Hepatocyte (in vitro differentiated cells): ENCODE data around the gene ARHGAP26. TPM values are rescaled to one million over a fixed set of nuclear protein-coding genes. Genes with fewer than 3 reads are reported as not detected.

Experiments used
- DNase-seq: peaks from one replicate; pipeline ENCODE4 v3.0.0-alpha.2; 2016; ENCODE audit warnings: low spot score
- H2AFZ ChIP-seq: fragments of 200-600 bp; sonication (generic); 2 replicates; pipeline ENCODE4 v1.6.0; 2016; ENCODE audit warnings: antibody characterized with exemption, mild to moderate bottlenecking
- H3K27ac ChIP-seq: fragments of 200-600 bp; sonication (generic); 2 replicates; pipeline ENCODE4 v1.5.1; 2016; ENCODE audit warnings: mild to moderate bottlenecking
- H3K27me3 ChIP-seq: fragments of 200-600 bp; sonication (generic); 2 replicates; pipeline ENCODE4 v1.6.1; 2016
- H3K36me3 ChIP-seq: fragments of 200-600 bp; sonication (generic); replicated peaks from 2 replicates; pipeline ENCODE4 v1.5.1; 2016; ENCODE audit warnings: low read depth; ENCODE audit not compliant: insufficient read depth
- H3K4me1 ChIP-seq: fragments of 200-600 bp; sonication (generic); 2 replicates; pipeline ENCODE4 v1.5.1; 2016; ENCODE audit warnings: mild to moderate bottlenecking, moderate library complexity; ENCODE audit not compliant: insufficient read depth
- H3K4me2 ChIP-seq: fragments of 200-600 bp; sonication (generic); 2 replicates; pipeline ENCODE4 v1.6.0; 2016
- H3K4me3 ChIP-seq: fragments of 200-600 bp; sonication (generic); 2 replicates; pipeline ENCODE4 v1.5.1; 2016; ENCODE audit warnings: mild to moderate bottlenecking
- H3K79me2 ChIP-seq: fragments of 200-600 bp; sonication (generic); 2 replicates; pipeline ENCODE4 v1.6.0; 2017; ENCODE audit warnings: mild to moderate bottlenecking
- H3K9me2 ChIP-seq: fragments of 200-600 bp; sonication (generic); replicated peaks from 2 replicates; pipeline ENCODE4 v1.6.0; 2017; ENCODE audit warnings: mild to moderate bottlenecking; ENCODE audit not compliant: insufficient read depth
- H3K9me3 ChIP-seq: fragments of 200-600 bp; sonication (generic); 2 replicates; pipeline ENCODE4 v1.5.1; 2016; ENCODE audit warnings: low read depth, mild to moderate bottlenecking
- H4K20me1 ChIP-seq: fragments of 200-600 bp; sonication (generic); 2 replicates; pipeline ENCODE4 v1.6.0; 2016; ENCODE audit warnings: mild to moderate bottlenecking; ENCODE audit not compliant: insufficient read depth, poor library complexity, severe bottlenecking
- EZH2 ChIP-seq: fragments of 200-600 bp; sonication (generic); IDR thresholded peaks from 2 replicates; pipeline ENCODE4 v1.6.1; 2016; ENCODE audit warnings: antibody characterized with exemption, mild to moderate bottlenecking, borderline replicate concordance
- EZH2phosphoT487 ChIP-seq: fragments of 200-600 bp; sonication (generic); IDR thresholded peaks from one replicate; pipeline ENCODE4 v1.6.1; 2018; ENCODE audit warnings: antibody characterized with exemption, mild to moderate bottlenecking, low read depth, moderate library complexity; ENCODE audit not compliant: unreplicated experiment, severe bottlenecking
- WGBS: methylation state at CpG from one replicate; pipeline ENCODE4 v1.1.6; 2016; ENCODE audit warnings: low lambda C conversion rate; ENCODE audit errors: missing lambda C conversion rate; 5-methylcytosine and 5-hydroxymethylcytosine counted together
- polyA plus RNA-seq: library from polyadenylated mRNA; unstranded; fragments of >200 nt; fragmentation: Nextera tagmentation; extraction: Ambion mirVana; gene quantifications from 2 replicates; pipeline ENCODE4 v1.2.1, GENCODE V29; 2016
- total RNA-seq: library from RNA; depleted of rRNA; stranded (reverse); fragments of >200 nt; gene quantifications from 2 replicates; pipeline ENCODE4 v1.2.3, GENCODE V29; 2014
- TF ChIP-seq, protein P1 (sequence below): fragments of 200-600 bp; sonication (generic); IDR thresholded peaks from 2 replicates; pipeline ENCODE4 v1.5.1; 2016; ENCODE audit warnings: antibody characterized with exemption, mild to moderate bottlenecking; ENCODE audit not compliant: poor library complexity

The ARHGAP26 gene
- total and polyA plus RNA-seq, 2 experiments from 2014 or later: 16.5 to 19.8 TPM

DNA sequence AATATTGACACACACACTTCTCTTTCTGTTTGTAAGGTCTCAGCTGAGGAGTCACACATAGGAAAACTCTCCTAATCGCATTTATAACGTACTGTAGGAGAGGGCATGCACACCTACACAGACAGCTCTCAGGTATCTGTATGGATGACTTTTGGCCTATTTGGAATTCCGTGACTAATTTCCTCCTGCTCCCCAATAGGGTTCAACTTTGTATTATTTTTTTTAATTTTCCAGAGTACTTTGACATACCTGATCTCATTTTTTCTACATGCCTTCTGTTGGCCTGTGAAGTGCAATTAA, 195.9 kb downstream of the ARHGAP26 start:
- no peak overlapping the region for H3K27ac ChIP-seq
- no peaks in the 10 kb centered on the region for H3K4me1 ChIP-seq
- 66% methylated on average over 3 of the region's 3 CpGs for WGBS
- no peak overlapping the region for H3K4me3 ChIP-seq
- H3K4me2 ChIP-seq: peak overlapping the region; percentile 2
- H3K36me3 ChIP-seq: no peaks in the 10 kb centered on the region
- H3K79me2 ChIP-seq: no peaks in the 10 kb centered on the region
- no peak overlapping the region for H2AFZ ChIP-seq
- DNase-seq: no peak
- H3K9me3 ChIP-seq: no peaks in the 10 kb centered on the region
- no peaks in the 10 kb centered on the region for H4K20me1 ChIP-seq
- no peaks in the 10 kb centered on the region for H3K9me2 ChIP-seq
- H3K27me3 ChIP-seq: no peaks in the 10 kb centered on the region
- TF ChIP-seq, protein P1, sequence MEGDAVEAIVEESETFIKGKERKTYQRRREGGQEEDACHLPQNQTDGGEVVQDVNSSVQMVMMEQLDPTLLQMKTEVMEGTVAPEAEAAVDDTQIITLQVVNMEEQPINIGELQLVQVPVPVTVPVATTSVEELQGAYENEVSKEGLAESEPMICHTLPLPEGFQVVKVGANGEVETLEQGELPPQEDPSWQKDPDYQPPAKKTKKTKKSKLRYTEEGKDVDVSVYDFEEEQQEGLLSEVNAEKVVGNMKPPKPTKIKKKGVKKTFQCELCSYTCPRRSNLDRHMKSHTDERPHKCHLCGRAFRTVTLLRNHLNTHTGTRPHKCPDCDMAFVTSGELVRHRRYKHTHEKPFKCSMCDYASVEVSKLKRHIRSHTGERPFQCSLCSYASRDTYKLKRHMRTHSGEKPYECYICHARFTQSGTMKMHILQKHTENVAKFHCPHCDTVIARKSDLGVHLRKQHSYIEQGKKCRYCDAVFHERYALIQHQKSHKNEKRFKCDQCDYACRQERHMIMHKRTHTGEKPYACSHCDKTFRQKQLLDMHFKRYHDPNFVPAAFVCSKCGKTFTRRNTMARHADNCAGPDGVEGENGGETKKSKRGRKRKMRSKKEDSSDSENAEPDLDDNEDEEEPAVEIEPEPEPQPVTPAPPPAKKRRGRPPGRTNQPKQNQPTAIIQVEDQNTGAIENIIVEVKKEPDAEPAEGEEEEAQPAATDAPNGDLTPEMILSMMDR: no peak

DNA sequence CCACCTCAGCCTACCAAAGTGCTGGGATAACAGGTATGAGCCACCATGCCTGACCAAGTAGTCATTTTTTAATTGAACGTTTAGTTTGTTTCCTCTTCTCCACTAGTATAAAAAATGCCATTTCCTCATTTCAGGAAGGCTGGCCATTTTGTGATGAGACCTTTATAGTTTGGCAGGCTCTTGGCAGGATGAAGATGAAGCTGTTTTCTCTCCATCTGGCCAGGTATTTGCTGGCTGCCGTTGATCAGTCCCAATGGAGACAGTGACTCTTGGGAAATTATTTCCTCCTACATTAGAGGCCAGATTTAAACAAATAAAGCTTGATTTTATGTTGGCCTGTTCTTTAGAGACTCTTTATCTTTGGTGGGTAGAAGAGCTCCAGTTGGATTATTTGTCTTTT, 199.0 kb downstream of the ARHGAP26 start:
- Histone ChIP-seq H3K27ac (no peak overlapping the region), H3K36me3 (no peaks in the 10 kb centered on the region), H3K4me2 (no peak overlapping the region), H2AFZ (no peak overlapping the region), H3K79me2 (no peaks in the 10 kb centered on the region), H3K4me1 (no peaks in the 10 kb centered on the region), H4K20me1 (no peaks in the 10 kb centered on the region), H3K4me3 (no peak overlapping the region), H3K9me3 (no peaks in the 10 kb centered on the region), H3K9me2 (no peaks in the 10 kb centered on the region), H3K27me3 (no peaks in the 10 kb centered on the region)
- no peak for DNase-seq
- WGBS: 86% methylated on average over 2 of the region's 2 CpGs
- TF ChIP-seq, protein P1: no peak
- TF ChIP-seq EZH2phosphoT487 (no peak), EZH2 (no peak)

DNA sequence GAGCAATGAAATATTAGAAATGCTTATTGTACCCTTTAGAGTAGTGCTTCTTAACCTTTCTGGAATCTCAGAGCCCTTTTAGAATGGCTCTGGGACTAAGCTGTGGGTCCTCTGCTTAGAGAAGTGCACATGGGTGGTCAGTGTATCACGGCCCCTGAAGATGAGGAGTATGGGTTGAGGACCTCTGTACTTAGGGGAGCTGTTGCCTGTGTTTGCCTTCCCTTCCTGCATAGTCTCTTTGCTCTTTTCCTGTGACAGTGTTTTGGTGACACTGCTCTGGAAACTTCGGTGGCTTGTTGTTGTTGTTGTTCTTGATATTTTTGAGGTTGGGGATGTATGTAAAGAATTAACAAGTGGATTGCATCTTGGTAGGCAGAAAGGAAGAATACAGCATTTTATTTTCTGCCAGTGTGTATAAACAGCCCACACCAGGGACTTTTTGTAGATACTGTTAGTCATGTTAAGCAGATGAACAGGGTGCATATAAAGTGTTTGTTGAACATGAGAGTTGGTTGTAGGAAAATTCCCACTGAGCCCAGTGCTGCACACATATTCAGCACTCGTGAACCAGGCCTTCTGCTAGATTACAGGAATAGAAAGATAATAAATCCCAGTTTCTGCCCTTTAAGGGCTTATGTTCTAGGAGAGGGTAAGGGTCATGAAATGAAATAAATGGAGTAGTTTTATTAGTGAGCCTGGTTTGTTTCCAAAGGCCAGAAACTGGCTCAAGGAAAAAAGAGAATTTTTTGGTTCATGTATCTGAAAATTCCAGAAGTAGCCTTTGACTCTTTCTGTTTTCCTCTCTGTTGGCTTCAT, 199.7 kb downstream of the ARHGAP26 start:
- no peaks in the 10 kb centered on the region for H3K27me3 ChIP-seq
- 87% methylated on average over 3 of the region's 3 CpGs for WGBS
- H3K79me2 ChIP-seq: no peaks in the 10 kb centered on the region
- H3K4me3 ChIP-seq: no peak overlapping the region
- TF ChIP-seq EZH2: no peak
- TF ChIP-seq, protein P1: no peak
- TF ChIP-seq EZH2phosphoT487: no peak
- H3K4me2 ChIP-seq: no peak overlapping the region
- H3K4me1 ChIP-seq: no peaks in the 10 kb centered on the region
- DNase-seq: no peak
- no peak overlapping the region for H3K27ac ChIP-seq
- no peaks in the 10 kb centered on the region for H3K9me2 ChIP-seq
- H4K20me1 ChIP-seq: no peaks in the 10 kb centered on the region
- H3K9me3 ChIP-seq: no peaks in the 10 kb centered on the region
- no peaks in the 10 kb centered on the region for H3K36me3 ChIP-seq
- H2AFZ ChIP-seq: no peak overlapping the region

DNA sequence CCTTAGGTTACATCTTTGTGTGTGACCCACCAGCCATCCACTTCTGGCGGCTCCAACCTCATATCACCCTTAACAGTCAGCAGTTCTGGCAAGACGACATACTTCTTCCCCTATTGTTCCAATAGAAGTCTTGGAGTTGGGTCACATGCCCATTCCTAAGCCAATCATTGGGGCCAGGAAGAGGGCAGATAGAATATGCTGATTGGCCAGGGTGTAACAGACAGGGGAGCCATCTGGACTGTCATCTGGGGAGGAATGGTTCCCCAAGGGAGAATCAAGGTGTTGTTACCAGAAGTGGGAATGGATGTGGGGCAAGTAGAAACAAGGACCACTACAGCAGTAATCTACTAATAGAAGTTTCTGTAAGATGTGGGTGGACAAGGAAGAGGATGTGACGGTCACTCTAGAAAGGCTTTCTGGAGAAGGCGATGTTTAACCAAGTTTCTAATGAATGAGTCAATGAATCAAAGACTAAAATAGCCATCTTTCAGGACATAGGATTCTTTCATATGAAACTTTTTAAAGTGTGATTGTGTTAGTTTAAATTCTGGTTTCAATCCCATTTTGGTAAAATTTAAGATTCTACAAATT, 200.4 kb downstream of the ARHGAP26 start:
- no peaks in the 10 kb centered on the region for H3K9me2 ChIP-seq
- TF ChIP-seq, protein P1: no peak
- no peak for TF ChIP-seq EZH2
- no peak overlapping the region for H3K4me3 ChIP-seq
- H2AFZ ChIP-seq: no peak overlapping the region
- H3K36me3 ChIP-seq: no peaks in the 10 kb centered on the region
- H3K9me3 ChIP-seq: no peaks in the 10 kb centered on the region
- no peaks in the 10 kb centered on the region for H4K20me1 ChIP-seq
- H3K27ac ChIP-seq: no peak overlapping the region
- H3K27me3 ChIP-seq: no peaks in the 10 kb centered on the region
- 97% methylated on average over 4 of the region's 4 CpGs for WGBS
- no peak overlapping the region for H3K4me2 ChIP-seq
- no peaks in the 10 kb centered on the region for H3K79me2 ChIP-seq
- DNase-seq: no peak
- no peaks in the 10 kb centered on the region for H3K4me1 ChIP-seq
